NB4 (cell line): ENCODE results near the gene TMEM63B.

Source experiments
- DNase-seq: peaks from one replicate; pipeline ENCODE4 v3.0.0; 2010; ENCODE audit warnings: low read depth
- H3K4me3 ChIP-seq: one replicate; pipeline ENCODE4 v1.5.1; 2011; ENCODE audit warnings: mild to moderate bottlenecking, low read depth, low read length, moderate library complexity
- MYC ChIP-seq: IDR thresholded peaks from 2 replicates; pipeline ENCODE4 v1.6.1; 2011; ENCODE audit warnings: low read depth, low read length
- POLR2A ChIP-seq: IDR thresholded peaks from 2 replicates; pipeline ENCODE4 v1.6.1; 2011; ENCODE audit warnings: mild to moderate bottlenecking; ENCODE audit not compliant: insufficient read length; ENCODE audit errors: extremely low read depth
- TF ChIP-seq, protein P1 (sequence below): IDR thresholded peaks from one replicate; pipeline ENCODE4 v1.5.1; 2012; ENCODE audit warnings: low read depth, low read length
- TF ChIP-seq, protein P2 (sequence below): IDR thresholded peaks from 2 replicates; pipeline ENCODE4 v1.6.1; 2011; ENCODE audit warnings: low read depth, low read length

The TMEM63B gene

DNA sequence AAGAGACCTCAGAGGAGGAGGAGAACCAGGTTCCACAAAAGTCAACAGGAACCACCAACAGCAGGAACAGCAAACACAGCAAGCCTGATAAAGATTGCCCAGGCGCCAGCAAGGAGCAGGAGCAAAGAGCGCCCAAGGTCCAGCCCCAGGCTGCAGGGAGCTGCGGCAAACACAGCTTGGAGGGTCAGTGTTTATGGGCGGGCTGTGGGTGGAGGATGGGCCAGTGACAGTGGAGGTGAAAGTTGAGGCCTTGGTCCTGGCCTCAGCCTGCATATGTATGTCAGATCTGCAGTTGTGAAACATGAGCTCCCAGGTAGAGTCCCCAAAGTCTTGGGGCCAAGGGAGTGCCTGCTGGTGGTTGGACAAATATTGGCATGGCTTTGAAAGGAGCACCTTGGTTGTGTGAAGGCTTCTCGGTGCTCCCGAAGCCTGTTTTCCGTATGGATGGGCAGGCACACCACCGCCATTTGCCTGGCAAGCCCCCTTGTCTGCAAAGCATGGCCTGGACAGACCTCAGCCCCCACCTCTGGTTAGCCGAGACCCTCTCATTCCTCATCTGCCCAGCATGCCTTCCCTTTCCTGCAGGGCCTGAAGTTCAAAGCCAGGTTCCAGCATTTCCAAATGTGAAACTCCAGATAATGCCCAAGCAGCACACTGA is 29.3 kb downstream of the TMEM63B start:
- TF ChIP-seq, protein P1, sequence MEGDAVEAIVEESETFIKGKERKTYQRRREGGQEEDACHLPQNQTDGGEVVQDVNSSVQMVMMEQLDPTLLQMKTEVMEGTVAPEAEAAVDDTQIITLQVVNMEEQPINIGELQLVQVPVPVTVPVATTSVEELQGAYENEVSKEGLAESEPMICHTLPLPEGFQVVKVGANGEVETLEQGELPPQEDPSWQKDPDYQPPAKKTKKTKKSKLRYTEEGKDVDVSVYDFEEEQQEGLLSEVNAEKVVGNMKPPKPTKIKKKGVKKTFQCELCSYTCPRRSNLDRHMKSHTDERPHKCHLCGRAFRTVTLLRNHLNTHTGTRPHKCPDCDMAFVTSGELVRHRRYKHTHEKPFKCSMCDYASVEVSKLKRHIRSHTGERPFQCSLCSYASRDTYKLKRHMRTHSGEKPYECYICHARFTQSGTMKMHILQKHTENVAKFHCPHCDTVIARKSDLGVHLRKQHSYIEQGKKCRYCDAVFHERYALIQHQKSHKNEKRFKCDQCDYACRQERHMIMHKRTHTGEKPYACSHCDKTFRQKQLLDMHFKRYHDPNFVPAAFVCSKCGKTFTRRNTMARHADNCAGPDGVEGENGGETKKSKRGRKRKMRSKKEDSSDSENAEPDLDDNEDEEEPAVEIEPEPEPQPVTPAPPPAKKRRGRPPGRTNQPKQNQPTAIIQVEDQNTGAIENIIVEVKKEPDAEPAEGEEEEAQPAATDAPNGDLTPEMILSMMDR = no peak
- TF ChIP-seq MYC = no peak
- TF ChIP-seq, protein P2, sequence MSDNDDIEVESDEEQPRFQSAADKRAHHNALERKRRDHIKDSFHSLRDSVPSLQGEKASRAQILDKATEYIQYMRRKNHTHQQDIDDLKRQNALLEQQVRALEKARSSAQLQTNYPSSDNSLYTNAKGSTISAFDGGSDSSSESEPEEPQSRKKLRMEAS = no peak
- no peak for TF ChIP-seq POLR2A
- DNase-seq = no peak
- H3K4me3 ChIP-seq = no peak overlapping the region

DNA sequence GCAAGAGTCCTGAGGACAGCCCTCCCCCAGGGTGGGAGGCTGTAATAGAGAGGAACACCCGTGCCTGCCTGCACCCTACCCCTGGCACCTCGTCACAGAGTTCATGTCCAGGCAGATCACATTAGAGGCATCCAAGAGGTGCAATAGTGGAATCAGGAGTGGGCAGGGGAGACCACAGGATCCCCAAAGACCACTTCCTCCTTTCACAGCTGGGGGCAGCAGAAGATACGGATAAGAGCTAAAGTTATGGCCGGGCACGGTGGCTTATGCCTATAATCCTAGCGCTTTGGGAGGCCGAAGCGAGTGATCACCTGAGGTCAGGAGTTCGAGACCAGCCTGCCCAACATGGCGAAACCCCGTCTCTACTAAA is 29.8 kb downstream of the TMEM63B start:
- DNase-seq = peak; percentile 49
- TF ChIP-seq, protein P1 = peak; percentile 22
- TF ChIP-seq, protein P2 = no peak
- no peak overlapping the region for H3K4me3 ChIP-seq

GRCh38 chr6:44158770-44159228 is 31.4 kb downstream of the TMEM63B start, which contains the start of gene CAPN11:
CAPN11 (plus strand) TSS chr6:44158820; CDS start chr6:44158849, 29 bp downstream.
- DNase-seq = no peak
- TF ChIP-seq, protein P1 = no peak
- TF ChIP-seq MYC = no peak
- TF ChIP-seq, protein P2 = no peak
- no peak for TF ChIP-seq POLR2A
- H3K4me3 ChIP-seq = no peak within 1 kb of the TSS

- TF ChIP-seq MYC (no peak), POLR2A (no peak)
- TF ChIP-seq, protein P1 = no peak
- peak; percentile 69 for DNase-seq
- H3K4me3 ChIP-seq = no peak overlapping the region
Observed at GRCh38 chr6:44161997-44162338, 34.6 kb downstream of the TMEM63B start.

DNA sequence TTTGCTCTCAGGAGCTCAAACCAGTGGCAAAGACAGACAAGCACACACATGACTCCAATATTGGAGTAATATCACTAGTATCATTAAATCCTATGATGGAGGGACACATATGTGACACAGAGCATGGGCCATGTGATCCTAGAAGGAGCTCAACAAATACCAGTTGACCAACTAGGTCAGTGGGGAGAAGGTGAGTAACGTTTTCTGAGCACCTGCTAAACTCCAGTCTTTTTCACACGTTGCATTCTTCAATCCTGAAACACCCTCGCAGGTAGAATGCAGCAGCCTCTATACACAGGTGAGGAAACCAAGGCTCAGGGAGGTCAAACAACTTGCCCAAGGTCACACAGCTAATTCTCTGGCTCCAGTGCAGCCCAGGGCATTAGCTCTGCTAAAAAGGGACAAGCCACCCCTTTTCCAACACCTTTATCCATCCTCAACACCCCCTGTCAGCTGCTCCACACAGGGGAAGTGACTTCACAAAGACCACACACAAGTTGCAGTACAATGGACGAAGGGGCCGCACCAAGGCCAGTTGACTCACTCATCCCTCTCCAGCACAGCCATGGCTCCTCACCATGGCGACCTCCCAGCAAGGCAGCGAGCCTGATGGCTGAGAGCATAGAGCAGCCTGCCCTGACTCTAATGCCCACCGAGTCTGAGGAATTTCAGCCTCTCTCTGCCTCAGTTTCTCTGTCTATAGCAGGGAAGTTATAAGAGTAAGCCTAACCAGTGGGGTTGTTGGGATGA is 35.7 kb downstream of the TMEM63B start:
- TF ChIP-seq, protein P2 = no peak
- TF ChIP-seq POLR2A (no peak), MYC (no peak)
- no peak overlapping the region for H3K4me3 ChIP-seq
- DNase-seq = no peak

GRCh38 chr6:44166116-44166515 is 38.8 kb downstream of the TMEM63B start:
- TF ChIP-seq, protein P2 = no peak
- TF ChIP-seq, protein P1 = no peak
- TF ChIP-seq POLR2A = no peak
- TF ChIP-seq MYC = no peak
- DNase-seq = peak; percentile 34

More at GRCh38 chr6:44166116-44166515, 38.8 kb downstream of the TMEM63B start:
- H3K4me3 ChIP-seq = no peak overlapping the region
